Pancreas (tissue), 10 donors: ENCODE measurements around the gene MYO3A. TPM values are rescaled to one million over a fixed set of nuclear protein-coding genes. Genes with fewer than 3 reads are reported as not detected.

Experiments used
- ATAC-seq, 4 donors: fragments of 200-7000 bp; cut with Tn5 transposase; one replicate each; pipeline versions ENCODE4 v1.8.0 to v1.9.1; 2020; ENCODE audit warnings: mild to moderate bottlenecking in 4 of 4, moderate library complexity in 4 of 4
- DNase-seq, 6 donors: peaks; one replicate each; pipeline ENCODE4 v3.0.0-alpha.2; 2020
- FAIRE-seq: peaks from 2 replicates; lab custom pipeline; 2012; peaks lifted over from hg19 to GRCh38; lab: Jason Lieb, UNC
- H3K27ac ChIP-seq, 4 donors: fragments of 200-600 bp; sonication (generic); 1 replicate in 3 of 4; 2 replicates in 1 of 4; pipeline versions ENCODE4 v1.5.0 to v1.8.0; 2020
- H3K27me3 ChIP-seq, 4 donors: fragments of 200-600 bp; one replicate each; pipeline ENCODE4 v1.8.0; 2021
- H3K36me3 ChIP-seq, 3 donors: fragments of 200-600 bp; sonication (generic) in 1 of 3; one replicate each; pipeline versions ENCODE4 v1.5.0 to v1.8.0; 2020 to 2021
- H3K4me1 ChIP-seq, 3 donors: fragments of 200-600 bp; one replicate each; pipeline ENCODE4 v1.8.0; 2021
- H3K4me3 ChIP-seq, 4 donors: fragments of 200-600 bp; sonication (generic) in 2 of 4; one replicate each; pipeline versions ENCODE4 v1.5.0 to v1.8.0; 2020 to 2021
- H3K9me3 ChIP-seq, 4 donors: fragments of 200-600 bp; one replicate each; pipeline ENCODE4 v1.8.0; 2021
- WGBS, 2 donors: extraction: QIAGEN DNeasy Blood & Tissue Kit; methylation state at CpG; one replicate each; pipeline ENCODE4 v1.1.7; 2013; 5-methylcytosine and 5-hydroxymethylcytosine counted together
- intact Hi-C, 3 donors: fragments of 100-400 bp; cut with DNase I; formaldehyde crosslinking; loops; one replicate each; pipeline versions ENCODE4 v1.11.1 to v1.14.2; 2022
- polyA plus RNA-seq, 2 donors: library from polyadenylated mRNA; stranded (reverse); fragments of 200-250 nt; gene quantifications; one replicate each; pipeline ENCODE4 v1.2.3, GENCODE V29; 2013
- total RNA-seq, 6 donors: library from RNA; stranded (reverse); fragmentation: NEBNext Ultra II Directional in 4 of 6; extraction: Animal tissue kit (Norgen Biotek cat#: 25700) in 4 of 6; gene quantifications; one replicate each; pipeline versions ENCODE4 v1.2.1 to v1.2.4, GENCODE V29; 2021 to 2023
- TF ChIP-seq, protein P1 (sequence below), 4 donors: fragments of 200-600 bp; sonication (generic) in 3 of 4; IDR thresholded peaks; one replicate each; pipeline versions ENCODE4 v1.5.0 to v1.8.0; 2021; ENCODE audit warnings: antibody characterized with exemption in 4 of 4
- donor health status: healthy with polysubstance abuse.
- donor health status: DM: no; HTN: no; CAD: no; lungs with moderate emphysema.
- donor health status: DM: no; HTN: no; CAD: no.
- donor health status: control.
- donor health status: control.
- donor health status: Bipolar disorder and iron deficiency.
- donor health status: DM: yes; HTN: yes; CAD: no.
- donor health status: DM: no; HTN: no; CAD: no.
- donor health status: DM: no; HTN: no; CAD: no.
- donor health status: DM: yes; HTN: yes; CAD: no.

MYO3A gene
- total and polyA plus RNA-seq, 8 donors: 0.85 to 14.3 (median 1.9) TPM

- TF ChIP-seq, protein P1, sequence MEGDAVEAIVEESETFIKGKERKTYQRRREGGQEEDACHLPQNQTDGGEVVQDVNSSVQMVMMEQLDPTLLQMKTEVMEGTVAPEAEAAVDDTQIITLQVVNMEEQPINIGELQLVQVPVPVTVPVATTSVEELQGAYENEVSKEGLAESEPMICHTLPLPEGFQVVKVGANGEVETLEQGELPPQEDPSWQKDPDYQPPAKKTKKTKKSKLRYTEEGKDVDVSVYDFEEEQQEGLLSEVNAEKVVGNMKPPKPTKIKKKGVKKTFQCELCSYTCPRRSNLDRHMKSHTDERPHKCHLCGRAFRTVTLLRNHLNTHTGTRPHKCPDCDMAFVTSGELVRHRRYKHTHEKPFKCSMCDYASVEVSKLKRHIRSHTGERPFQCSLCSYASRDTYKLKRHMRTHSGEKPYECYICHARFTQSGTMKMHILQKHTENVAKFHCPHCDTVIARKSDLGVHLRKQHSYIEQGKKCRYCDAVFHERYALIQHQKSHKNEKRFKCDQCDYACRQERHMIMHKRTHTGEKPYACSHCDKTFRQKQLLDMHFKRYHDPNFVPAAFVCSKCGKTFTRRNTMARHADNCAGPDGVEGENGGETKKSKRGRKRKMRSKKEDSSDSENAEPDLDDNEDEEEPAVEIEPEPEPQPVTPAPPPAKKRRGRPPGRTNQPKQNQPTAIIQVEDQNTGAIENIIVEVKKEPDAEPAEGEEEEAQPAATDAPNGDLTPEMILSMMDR (IDR thresholded peaks at IDR 0.05): no peak
- no peak overlapping the region for H3K27ac ChIP-seq
- 29 to 37% methylated on average over 5 of the region's 5 CpGs for WGBS, 2 donors
- no peaks in the 10 kb centered on the region for H3K27me3 ChIP-seq
- no peak for DNase-seq
- H3K4me3 ChIP-seq: no peak overlapping the region
- FAIRE-seq: no peak
- H3K4me1 ChIP-seq: no peaks in the 10 kb centered on the region
- no peaks in the 10 kb centered on the region for H3K9me3 ChIP-seq
- no peaks in the 10 kb centered on the region for H3K36me3 ChIP-seq
- ATAC-seq: peak in 2 of 4 donors; percentile 32 to 44
- intact Hi-C loops: no loop called here
Measured at GRCh38 chr10:26242706-26243350, 308.8 kb downstream of the MYO3A start.

- Histone ChIP-seq H3K27me3 (no peaks in the 10 kb centered on the region), H3K36me3 (no peaks in the 10 kb centered on the region), H3K4me1 (no peaks in the 10 kb centered on the region), H3K27ac (no peak overlapping the region), H3K4me3 (no peak overlapping the region), H3K9me3 (no peaks in the 10 kb centered on the region)
- FAIRE-seq (no peak), ATAC-seq (peak in 2 of 4 donors; percentile 37 to 50), DNase-seq (no peak)
- TF ChIP-seq, protein P1 (IDR thresholded peaks at IDR 0.05): no peak
- intact Hi-C loops: no loop called here
- WGBS, 2 donors: 47 to 51% methylated on average over 5 of the region's 5 CpGs
Measured at GRCh38 chr10:26243351-26243720, 309.3 kb downstream of the MYO3A start.

GRCh38 chr10:26249681-26250080 is 315.7 kb downstream of the MYO3A start:
- ATAC-seq: no peak
- intact Hi-C loops: no loop called here
- Histone ChIP-seq H3K4me1 (no peaks in the 10 kb centered on the region), H3K27ac (no peak overlapping the region), H3K36me3 (no peaks in the 10 kb centered on the region), H3K27me3 (no peaks in the 10 kb centered on the region), H3K9me3 (no peaks in the 10 kb centered on the region), H3K4me3 (no peak overlapping the region)
- TF ChIP-seq, protein P1 (IDR thresholded peaks at IDR 0.05): no peak
- FAIRE-seq: no peak
- DNase-seq: no peak
- WGBS, 2 donors: 78 to 79% methylated on average over 6 of the region's 6 CpGs

GRCh38 chr10:26251925-26252324 is 317.9 kb downstream of the MYO3A start:
- Histone ChIP-seq H3K9me3 (no peaks in the 10 kb centered on the region), H3K4me3 (no peak overlapping the region), H3K27me3 (no peaks in the 10 kb centered on the region), H3K27ac (no peak overlapping the region), H3K4me1 (no peaks in the 10 kb centered on the region), H3K36me3 (no peaks in the 10 kb centered on the region)
- TF ChIP-seq, protein P1 (IDR thresholded peaks at IDR 0.05): no peak
- no peak for DNase-seq
- no peak for ATAC-seq
- intact Hi-C loops: no loop called here
- WGBS, 2 donors: 72 to 87% methylated on average over 6 of the region's 6 CpGs
- FAIRE-seq: no peak

DNA sequence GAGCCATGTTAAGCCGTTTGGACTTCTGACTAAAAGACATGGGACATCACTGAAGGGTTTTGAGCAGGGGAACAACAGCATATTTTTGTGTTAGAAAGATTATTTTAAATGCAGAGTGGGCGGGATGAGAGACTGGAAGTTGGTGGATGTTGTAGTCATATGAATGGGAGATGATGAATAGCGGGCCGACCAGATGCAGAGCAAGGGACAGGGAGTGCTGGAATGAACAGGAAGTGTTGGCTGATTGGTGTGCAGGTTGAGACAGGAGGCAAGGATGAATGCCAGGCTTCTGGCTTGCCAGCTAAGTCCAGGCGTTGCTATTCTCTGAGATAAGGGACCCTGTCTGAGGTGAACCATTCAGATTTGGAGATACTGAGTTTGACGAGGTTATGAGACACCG is 320.6 kb downstream of the MYO3A start:
- no peaks in the 10 kb centered on the region for H3K4me1 ChIP-seq
- DNase-seq: no peak
- H3K27me3 ChIP-seq: no peaks in the 10 kb centered on the region
- TF ChIP-seq, protein P1 (IDR thresholded peaks at IDR 0.05): no peak
- H3K9me3 ChIP-seq: no peaks in the 10 kb centered on the region
- no peak overlapping the region for H3K4me3 ChIP-seq
- ATAC-seq: no peak
- FAIRE-seq: no peak
- 61 to 66% methylated on average over 7 of the region's 7 CpGs for WGBS, 2 donors
- H3K36me3 ChIP-seq: no peaks in the 10 kb centered on the region
- intact Hi-C loops: no loop called here
- H3K27ac ChIP-seq: no peak overlapping the region
